ENCODE data around the gene MORN1. TPM values are rescaled to one million over a fixed set of nuclear protein-coding genes. Genes with fewer than 3 reads are reported as not detected.

The MORN1 gene
- total and polyA plus RNA-seq, 9 of the 15 experiments (the other 6 are each of a cell fraction or from before 2014, with no cell fraction given) = 0.24 to 9.3 (median 4.2) TPM

- TF ChIP-seq TAF15 (IDR thresholded peaks at IDR 0.05; ENCODE audit: low read depth, low read length) (no peak), ZNF24 (IDR thresholded peaks at IDR 0.05) (no peak), DLX4 (CRISPR knock-in tag; IDR thresholded peaks at IDR 0.05) (no peak)
Observed at GRCh38 chr1:2376931-2377672, 14.3 kb downstream of the MORN1 start (continued).

GRCh38 chr1:2376261-2376741 lies 15.1 kb downstream of the MORN1 start:
- peaks cover 14% of the 10 kb centered on the region for H4K20me1 ChIP-seq (replicated peaks; ENCODE audit: control insufficient read depth, insufficient read depth, low read length)
- peaks cover 0 to 56% of the 10 kb centered on the region in 2 experiments; a peak in 1 of 5 replicates for H3K4me1 ChIP-seq (replicated peaks in 1 of 2; ENCODE audit: control insufficient read depth in 2 of 2, insufficient read depth in 2 of 2, low read length in 2 of 2)
- H3K4me2 ChIP-seq (ENCODE audit: insufficient read depth, low read length) = no peak overlapping the region
- H3K79me2 ChIP-seq (ENCODE audit: control insufficient read depth, insufficient read depth, low read length) = no peaks in the 10 kb centered on the region
- no peak overlapping the region for H3K4me3 ChIP-seq
- FAIRE-seq = no peak
- POLR2A ChIA-PET = interaction anchor here (1.1 kb wide), 1 partner anchor 186 kb away, joined by 3 read pairs; no protein-coding TSS in a partner anchor
- no peak overlapping the region for H3K27ac ChIP-seq (ENCODE audit: extremely low read depth, low read depth, low read length)
- BruUV-seq (replicated peaks) = no TSS peak
- DNase-seq (ENCODE audit: extremely low read depth in 1 of 4, low spot score in 3 of 4) = no peak
- H3K27me3 ChIP-seq (ENCODE audit: control insufficient read depth in 2 of 2, insufficient read depth in 2 of 2, low read length in 2 of 2) = peaks cover 63 to 97% of the 10 kb centered on the region in 2 experiments
- CTCF ChIA-PET (ENCODE audit: low intra/inter-chr PET ratio) = no interaction called here
- 8% methylated on average over 23 of the region's 23 CpGs for WGBS (ENCODE audit: insufficient coverage, low coverage, missing lambda C conversion rate)
- no peak overlapping the region for H2AFZ ChIP-seq (ENCODE audit: low read depth, low read length)
- no peak overlapping the region; a peak in 1 of 4 replicates for H3K9ac ChIP-seq (ENCODE audit: insufficient read depth in 1 of 2, low read depth in 2 of 2, low read length in 2 of 2)
- H3K9me1 ChIP-seq (ENCODE audit: control insufficient read depth, insufficient read depth, low read length) = no peaks in the 10 kb centered on the region
- no peaks in the 10 kb centered on the region for H3K9me3 ChIP-seq (replicated peaks; ENCODE audit: control insufficient read depth, insufficient read depth, low read depth, low read length)
- intact Hi-C loops (cut with micrococcal nuclease) = loop anchor here (10.0 kb wide), 1 partner anchor 62 kb away; no protein-coding TSS in a partner anchor
- in situ Hi-C loops (cut with MboI) = loop anchor here (10.0 kb wide), 1 partner anchor 182 kb away; the partner anchor contains the start of gene FAAP20
- no peak for ATAC-seq
- H3K36me3 ChIP-seq (ENCODE audit: control insufficient read depth, insufficient read depth, low read length) = no peaks in the 10 kb centered on the region
- no peak for TF ChIP-seq SREBF2 (CRISPR knock-in tag; IDR thresholded peaks at IDR 0.05)
- no peak for TF ChIP-seq DACH1 (IDR thresholded peaks at IDR 0.05; ENCODE audit: partially characterized antibody)
- TF ChIP-seq MAX (CRISPR knock-in tag; IDR thresholded peaks at IDR 0.05) = no peak
- TF ChIP-seq SAFB (IDR thresholded peaks at IDR 0.05; ENCODE audit: borderline replicate concordance, low read depth, low read length) = no peak
- TF ChIP-seq ZKSCAN3 (CRISPR knock-in tag; IDR thresholded peaks at IDR 0.05) = no peak
- no peak for TF ChIP-seq ZNF280A (IDR thresholded peaks at IDR 0.05; ENCODE audit: low read depth, partially characterized antibody)
- no peak for TF ChIP-seq HOMEZ (CRISPR knock-in tag; IDR thresholded peaks at IDR 0.05)
- TF ChIP-seq SMARCC2 (IDR thresholded peaks at IDR 0.05; ENCODE audit: low read depth) = no peak
- TF ChIP-seq PBX2 (CRISPR knock-in tag; IDR thresholded peaks at IDR 0.05; ENCODE audit: low read depth) = no peak
- TF ChIP-seq PBX2 (tag; conservative IDR thresholded peaks at IDR 0.05; ENCODE audit: low read depth) = no peak

Measured in K562 (cell line).